CD4-positive, alpha-beta T cell treated with Interleukin-17A for 1 hour (primary cell): Measurements from ENCODE around the gene SELENOV.

Experiments used
- DNase-seq: peaks from one replicate; pipeline ENCODE4 v3.0.0-alpha.2; 2020

SELENOV gene

DNA sequence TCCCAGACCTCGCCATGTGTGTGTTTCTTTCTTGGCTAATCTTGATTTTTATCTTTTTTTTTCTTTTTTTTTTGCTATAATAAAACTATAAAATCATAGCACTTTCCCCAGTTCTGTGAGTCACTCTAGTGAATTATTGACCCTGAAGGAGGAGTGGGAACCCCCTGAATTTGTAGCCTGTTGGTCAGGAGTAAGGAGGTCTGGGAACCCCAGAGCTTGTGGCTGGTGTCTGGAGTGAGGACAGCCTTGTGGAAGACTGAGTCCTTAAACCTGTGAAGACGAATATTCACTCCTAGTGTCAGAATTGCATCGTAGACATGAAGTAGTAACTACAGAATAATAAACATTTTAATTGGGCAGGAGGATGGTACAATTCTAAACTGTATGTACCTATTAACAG, 10.3 kb downstream of the SELENOV start:
- DNase-seq, result no peak

DNA sequence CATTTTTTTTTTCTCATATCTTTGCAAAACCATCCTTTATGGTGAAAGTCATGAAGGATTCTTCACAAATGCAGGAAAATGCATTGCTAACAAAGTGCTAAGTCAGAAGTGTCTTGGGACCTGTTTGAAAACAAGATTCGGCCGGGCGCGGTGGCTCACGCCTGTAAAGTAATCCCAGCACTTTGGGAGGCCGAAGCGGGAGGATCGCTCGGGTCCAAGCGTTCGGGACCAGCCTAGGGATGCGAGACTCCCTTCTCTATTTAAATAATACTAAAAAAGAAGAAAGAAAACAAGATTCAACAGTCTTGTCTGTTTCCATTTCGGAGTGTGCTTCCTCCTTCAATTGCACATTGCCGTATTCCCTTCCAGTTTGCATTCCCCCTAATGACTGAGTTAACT, 16.9 kb downstream of the SELENOV start:
- no peak for DNase-seq

DNA sequence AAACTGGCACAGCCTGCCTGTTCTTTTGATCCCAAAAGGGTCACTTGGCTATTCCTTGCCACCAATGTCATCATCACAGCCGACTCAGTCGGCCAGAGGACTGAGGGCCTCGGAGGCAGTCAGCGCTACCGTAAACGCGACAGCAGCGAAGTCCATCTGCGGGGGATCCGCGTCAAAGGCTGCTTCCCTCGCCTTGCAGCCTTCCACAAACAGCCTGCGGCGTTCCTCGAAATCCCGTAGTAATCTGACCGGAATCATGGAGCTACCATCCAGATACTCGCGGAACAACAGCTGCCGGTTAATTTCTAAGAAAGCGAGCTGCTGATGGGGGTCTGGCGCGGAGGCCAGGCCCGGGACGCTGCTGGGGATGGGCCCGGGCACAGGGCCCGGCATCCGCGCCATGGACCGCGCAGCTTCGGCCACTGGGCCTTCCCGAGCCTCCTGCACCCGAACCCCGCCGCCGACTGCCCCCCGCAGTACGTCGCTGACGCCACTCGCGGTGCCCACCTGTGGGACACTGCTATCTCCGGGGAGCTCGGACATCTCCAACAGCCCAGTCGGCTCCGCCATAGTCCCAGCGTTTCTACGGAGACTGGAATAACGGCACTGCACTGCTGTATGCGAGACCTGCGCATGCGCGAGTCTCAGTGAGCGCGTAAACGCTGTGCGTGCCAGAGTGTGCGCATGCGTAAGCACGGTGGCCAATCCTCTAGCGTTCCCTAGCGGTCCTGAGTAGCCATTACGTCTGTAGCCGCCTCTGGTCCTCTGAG, 17.5 kb downstream of the SELENOV start, which contains the start of gene EID2B:
EID2B (minus strand) TSS at position 620 of the 770 bp plus-strand sequence; CDS start at position 570, 50 bp downstream.
- peak; percentile 95 for DNase-seq

DNA sequence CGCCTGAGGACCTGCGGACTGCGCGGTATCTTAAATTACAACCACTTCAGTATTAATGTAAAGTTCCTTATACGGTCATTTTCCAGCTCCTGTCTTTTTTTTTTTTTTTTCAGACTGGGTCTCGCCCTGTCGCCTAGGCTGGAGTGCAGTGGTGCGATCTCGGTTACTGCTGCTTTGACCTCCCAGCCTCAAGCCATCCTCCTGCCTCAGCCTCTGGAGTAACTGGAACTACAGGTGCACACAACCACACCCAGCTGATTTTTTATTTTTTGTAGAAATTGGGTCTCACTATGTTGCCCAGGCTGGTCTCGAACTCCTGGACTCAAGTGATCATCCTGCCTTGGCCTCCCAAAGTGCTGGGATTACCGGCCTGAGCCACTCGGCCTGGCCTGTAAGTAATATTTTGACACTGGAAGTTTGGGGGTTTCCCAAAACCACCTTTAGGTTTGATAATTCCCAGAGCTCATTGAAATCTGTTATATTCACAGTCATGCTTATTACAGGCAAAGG, 18.1 kb downstream of the SELENOV start:
- DNase-seq, result no peak

DNA sequence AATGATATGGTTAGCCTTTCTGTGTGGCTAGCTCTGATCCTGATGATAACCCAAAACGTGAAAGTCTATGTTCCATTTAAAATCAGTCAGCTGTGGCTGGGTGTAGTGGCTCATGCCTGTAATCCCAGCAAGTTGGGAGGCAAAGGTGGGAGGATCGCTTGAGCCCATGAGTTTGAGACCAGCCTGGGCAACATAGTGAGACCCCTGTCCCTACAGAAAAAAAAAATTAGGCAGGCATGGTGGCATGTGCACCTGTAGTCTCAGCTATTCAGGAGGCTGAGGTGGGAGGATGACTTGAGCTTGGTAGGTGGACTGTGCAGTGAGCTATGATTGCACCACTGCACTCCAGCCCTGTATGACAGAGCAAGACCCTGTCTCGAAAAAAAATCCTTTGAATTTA, 18.9 kb downstream of the SELENOV start:
- no peak for DNase-seq

DNA sequence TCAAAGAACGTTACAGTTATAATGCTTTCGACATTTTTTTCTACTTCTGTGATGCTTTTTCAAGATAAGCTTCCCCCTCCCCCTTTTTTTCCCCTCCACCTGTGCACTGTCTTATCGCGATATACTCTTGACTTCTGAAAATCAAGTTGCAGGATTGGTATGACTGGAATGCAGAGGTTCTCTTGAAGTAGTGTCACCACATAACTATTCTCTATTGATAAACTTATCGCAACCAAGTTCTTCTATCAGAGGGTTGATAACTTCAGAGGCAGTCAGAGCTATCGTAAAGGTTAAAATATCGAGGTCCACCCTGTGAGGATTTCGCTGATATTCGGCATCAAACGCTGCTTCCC, 24.2 kb downstream of the SELENOV start:
- DNase-seq, result no peak

DNA sequence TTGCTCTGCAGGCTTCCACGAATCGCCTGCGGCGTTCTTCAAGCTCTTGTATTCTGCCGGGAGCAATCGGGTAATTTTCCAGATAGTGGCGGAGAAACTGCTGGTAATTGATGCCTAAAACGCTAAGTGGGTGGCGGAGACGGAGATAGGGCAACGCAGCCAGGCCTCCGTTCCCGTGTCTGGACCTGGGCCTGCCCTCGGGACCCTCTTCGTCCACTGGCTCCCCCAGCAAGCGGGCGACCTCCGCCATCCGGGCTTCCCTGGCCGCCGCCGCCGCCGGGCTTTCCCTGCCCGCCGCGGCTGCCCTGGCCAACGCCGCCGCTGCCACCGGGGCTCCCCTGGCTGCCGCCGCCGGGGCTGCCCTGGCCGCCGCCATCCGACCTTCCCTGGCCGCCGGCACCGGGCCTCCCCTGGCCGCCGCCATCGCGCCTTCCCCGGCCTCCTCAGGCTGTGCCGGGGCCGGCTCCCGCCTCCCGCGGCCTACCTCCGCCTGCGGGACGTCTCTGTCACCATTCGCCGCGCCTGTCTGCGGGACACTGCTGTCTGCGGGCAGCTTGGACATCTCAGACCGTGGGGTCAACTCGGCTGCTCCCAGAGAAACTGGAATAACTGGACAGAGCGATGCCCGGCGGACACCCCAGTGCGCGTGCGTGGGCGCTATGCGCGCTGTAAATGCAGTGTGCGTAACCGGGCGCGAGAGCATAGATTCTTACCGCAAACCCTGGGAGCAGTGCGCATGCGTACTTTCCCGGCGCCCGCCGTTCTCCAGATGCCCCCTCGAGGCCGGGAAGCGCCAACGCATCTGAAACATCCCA, 24.8 kb downstream of the SELENOV start, which contains the start of gene EID2:
EID2 (minus strand) TSS at position 644 of the 815 bp plus-strand sequence; CDS start at position 562, 82 bp downstream.
- peak; percentile 94 for DNase-seq

DNA sequence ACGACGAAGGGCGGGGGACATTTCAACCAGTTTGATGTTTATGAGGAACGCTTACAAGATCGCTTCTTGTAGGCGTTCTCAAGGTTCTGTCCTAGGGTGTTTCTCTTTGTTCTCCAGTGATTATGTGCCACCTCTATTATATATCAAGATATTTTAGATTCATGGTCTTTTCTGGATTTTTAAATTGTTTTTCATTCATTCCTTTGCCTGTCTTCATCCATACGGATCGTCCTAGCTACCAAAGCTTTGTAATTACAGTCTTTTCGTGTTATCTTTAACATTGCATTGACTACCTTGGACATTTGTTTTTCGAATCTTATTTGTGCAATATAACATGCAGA, 25.4 kb downstream of the SELENOV start:
- DNase-seq, result no peak

DNA sequence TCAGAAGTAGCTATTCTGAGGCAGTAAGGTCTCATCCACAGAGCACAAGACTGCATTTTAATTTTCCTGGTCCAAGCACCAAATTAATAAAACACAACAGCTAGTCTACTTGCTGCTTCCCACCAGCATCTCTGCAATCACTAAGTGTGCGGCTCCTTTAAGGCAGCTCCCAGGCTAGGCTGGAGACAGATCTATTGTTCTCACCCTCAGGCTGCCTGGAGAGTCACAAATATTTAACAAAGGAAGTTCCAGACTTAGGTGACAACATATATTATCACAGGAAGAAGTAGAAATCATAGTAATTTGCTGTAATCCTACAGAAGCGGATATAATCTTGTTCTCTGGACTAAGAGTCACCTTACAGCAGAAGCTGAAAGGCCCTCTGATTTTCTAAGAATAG, 27.3 kb downstream of the SELENOV start:
- DNase-seq, result no peak

DNA sequence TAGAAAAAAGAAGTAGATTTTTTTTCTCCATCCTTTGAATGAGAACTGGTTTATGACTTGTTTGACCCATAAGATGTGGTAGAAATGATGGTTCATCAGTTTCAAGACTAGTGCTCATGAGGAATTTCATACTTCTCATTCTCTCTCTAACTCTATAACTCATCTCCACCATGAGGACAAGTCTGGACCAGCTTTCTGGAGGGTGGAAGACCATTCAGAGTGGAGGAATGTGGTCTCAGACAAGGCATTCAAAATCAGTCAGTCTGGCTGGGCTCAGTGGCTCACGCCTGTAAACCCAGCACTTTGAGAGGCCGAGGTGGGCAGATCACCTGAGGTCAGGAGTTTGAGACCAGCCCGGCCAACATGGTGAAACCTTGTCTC, 28.5 kb downstream of the SELENOV start:
- DNase-seq, result no peak

DNA sequence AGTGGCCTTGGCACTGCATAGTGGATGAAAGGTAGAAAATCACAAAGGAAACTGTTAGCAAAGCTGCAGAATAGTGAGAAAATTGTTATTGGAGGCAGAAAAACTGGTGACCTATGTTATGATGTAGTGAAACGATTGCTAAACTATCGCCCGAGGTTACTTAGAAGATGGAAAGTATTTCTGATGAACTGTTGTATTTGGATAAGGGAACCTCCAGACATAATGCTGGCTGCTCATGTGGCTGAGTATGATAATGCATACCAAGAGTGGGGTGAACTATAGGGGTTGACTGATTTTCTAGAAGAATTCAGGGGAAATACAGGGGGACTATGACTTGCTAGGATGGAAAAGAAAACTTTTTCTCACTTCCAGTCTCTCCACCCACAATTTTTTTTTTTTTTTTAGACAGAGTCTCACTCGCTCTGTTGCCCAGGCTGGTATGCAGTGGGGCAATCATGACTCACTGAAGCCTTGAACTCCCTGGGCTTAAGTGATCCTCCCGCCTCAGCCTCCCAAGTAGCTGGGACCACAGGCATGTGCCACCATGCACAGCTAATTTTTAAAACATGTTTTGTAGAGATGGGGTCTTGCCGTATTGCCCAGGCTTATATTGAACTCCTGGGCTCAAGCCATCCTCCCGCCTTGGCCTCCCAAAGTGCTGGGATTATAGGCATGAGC, 29.4 kb downstream of the SELENOV start:
- no peak for DNase-seq

DNA sequence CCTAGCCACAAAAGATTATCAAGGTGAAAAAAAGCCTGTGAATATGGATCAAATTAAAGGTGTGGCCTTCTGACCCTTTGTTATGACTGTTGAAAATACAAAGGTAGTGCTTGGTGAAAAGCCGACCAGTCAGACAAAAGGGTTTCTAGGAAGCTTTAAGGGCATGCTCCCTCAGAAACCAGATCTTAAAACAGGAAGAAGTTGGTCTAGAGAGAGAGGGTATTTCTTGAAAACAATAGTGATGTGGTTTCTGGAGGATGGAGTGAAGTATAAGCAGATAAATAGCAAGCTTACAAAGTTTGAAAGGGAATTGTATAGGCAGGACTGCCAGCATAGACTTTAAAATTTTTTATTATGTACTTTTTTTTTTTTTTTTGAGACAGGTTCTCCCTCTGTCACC, 30.0 kb downstream of the SELENOV start:
- DNase-seq, result peak; percentile 43

DNA sequence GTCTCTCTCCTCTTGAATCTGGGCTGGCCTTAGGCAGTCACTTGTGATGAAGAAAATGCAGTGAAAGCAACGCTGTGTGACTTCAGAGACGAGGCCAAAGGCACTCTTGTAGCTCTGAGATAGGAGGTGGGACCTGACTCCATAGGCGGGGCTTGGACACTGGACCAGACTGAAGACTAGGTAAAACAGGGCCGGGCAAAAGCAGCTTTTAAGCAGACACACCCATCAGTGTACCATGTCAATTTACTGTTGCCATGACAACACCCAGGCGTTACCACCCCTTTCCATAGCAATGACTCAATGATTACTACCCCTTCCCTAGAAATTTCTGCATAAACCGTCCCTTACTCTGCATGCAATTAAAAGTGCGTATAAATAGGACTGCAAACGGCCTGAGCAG, 31.7 kb downstream of the SELENOV start:
- no peak for DNase-seq

DNA sequence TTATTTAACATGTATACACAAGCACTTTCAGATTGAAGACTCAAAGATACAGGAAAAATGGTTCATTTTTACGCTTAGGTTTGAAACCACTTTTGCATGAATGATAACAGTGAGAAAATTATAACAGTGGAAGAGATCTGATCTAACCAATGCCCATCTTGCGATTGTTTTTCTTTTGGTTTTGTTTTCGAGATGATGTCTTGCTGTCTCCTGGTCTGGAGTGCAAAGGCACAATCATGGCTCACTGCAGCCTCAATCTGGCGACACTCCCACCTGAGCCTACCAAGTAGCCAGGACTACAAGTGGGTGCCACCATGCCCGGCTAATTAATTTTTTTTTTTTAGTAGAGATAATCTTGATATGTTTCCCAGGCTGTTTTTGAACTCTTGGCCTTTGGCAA, 35.3 kb downstream of the SELENOV start:
- DNase-seq, result no peak

DNA sequence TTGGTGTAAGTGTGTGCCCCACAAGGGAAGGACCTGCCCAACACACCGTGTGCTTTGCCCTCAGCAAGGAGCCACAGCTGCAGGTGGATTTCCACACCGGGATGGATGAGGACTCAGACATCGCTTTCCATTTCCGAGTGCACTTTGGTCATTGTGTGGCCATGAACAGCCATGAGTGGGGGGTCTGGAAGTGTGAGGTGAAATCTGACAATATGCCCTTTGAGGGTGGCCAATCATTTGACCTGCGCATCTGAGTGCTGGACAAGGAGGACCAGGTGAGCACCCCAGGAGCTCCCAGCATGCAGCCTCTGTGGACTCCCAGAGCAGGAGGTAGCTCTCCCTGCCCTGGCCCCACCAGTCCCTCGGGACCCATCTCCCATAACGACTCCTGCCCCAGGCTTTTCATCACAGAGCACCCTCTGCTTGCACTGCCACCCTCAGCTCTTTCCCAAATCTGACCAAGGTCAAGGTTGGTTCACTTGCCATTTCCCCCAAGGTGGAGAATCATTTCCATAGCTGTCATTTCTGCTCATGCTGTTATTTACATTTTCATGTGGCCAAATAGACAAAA, 38.2 kb downstream of the SELENOV start:
- DNase-seq, result no peak

DNA sequence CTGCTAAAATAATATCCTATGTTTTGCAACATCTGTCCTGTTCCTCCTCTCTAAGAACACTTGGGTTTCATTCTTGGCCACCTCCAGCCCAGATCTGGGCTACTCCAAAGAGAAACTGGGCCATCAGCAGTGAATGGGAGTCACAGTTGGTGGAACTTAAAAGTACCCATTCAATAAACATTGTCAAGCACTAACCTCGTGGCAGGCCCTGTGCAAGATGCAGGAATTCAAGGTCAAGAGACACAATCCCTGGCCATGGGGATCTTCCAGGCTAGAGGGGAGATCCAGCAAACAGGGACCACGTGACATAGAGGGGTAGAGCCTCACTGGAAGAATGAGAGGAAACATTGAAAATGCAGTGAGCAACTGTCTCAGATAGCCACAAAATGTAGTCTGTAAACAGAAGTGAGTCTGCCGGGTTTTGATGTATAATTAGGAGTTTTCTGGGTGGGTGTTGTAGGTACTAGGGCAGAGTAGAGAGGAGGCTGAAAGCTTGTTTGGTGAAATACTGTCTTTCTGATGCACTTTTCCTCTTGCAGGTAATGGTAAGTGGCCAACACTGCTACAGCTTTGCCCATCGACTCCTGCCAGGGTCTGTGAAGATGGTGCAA, 39.9 kb downstream of the SELENOV start:
- DNase-seq, result no peak

DNA sequence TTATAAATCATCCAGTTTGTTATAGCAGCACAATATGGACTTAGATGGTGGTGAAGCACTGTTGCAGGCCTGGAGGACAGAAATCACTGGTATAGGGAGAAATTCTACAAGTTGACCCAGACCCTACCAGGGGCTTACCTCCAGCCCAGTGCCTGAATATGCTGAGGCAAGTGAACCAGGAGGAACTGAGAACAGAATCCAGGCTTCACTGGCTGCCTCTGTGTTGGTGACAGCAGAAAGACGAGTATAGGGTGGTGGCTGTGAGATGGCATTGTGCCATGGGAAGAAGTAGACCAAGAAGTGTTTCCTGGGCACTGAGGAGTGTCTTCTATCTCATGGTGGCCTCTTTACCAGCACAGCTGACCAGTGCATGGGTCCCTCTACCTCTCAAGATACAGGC, 40.9 kb downstream of the SELENOV start:
- DNase-seq, result no peak

DNA sequence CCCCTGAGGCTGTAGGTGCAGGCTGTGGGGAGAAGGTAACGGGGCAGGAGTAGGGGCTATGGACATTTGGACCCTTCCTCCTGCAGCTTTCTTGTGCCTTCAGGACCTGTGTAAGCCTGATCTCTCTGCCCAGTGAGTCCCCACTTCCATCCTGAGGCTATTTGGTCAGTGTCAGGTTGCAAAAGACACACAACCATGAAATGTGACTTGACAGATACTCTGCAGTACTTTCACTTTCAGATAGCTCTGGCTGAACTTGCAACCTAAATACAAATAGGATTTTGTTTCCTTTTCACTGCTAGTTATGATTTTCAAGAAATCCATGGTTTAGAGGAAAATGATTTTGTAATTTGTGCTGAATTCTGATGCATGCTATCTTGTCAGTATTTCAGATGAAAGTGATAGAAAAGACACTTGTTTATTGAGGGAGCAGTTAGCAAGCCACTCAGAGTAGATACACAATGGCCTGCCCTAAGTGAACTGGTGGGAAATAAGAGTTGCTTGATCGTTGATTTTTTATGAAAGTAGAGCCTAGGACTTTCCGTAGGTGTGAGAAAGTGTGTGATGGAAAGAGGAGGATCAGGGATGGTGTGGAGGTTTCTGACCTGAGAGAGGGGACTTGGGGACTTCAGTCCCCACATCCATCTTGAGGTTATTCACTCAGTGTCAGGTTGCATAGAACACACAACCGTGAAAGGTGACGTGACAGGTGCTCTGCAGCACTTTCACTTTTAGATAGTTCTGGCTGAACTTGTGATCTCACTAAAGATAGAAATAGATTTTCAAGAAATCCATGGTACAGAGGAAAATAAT, 43.1 kb downstream of the SELENOV start:
- DNase-seq, result peak; percentile 45

DNA sequence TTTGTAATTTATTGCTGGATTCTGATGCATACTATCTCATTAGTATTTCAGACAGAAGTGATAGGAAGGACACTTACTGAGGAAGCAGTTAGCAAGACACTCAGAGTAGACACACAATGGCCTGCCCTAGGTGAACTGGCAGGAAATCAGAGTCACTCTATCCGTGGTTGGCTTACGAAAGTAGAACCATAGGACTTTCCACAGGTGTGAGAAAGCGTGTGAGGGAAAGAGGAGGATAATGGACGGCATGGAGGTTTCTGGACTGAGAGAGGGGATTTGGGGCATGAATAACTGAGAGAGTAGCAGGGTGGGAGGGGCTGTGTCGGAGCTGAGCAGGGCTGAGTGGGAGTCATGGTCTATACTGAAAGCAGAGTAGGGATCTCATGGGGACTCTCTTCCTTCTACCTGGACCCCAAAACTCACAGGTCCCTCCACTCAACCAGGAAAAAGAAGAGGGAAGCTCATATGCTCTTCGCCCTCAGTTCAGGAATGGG, 43.7 kb downstream of the SELENOV start:
- peak; percentile 45 for DNase-seq

DNA sequence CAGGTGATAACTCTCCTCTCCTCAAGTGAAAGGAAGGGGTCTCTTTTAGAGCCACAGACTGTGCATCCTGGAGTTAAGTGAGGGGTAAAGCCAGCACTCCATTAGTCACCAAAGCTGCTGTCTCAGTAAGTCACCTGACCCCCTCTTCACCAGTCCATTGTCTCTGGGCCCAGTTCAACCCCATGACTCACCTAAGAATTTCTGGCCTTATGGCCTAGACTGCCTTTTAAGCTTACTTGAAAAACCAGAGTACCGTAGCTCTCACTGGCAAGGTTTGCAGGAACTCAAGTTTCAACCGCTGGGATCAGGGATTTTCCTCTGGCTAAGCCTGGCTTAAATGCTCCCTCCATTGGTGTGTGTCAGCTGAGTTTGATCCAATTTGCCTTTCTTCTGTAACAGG, 48.5 kb downstream of the SELENOV start:
- DNase-seq, result no peak

DNA sequence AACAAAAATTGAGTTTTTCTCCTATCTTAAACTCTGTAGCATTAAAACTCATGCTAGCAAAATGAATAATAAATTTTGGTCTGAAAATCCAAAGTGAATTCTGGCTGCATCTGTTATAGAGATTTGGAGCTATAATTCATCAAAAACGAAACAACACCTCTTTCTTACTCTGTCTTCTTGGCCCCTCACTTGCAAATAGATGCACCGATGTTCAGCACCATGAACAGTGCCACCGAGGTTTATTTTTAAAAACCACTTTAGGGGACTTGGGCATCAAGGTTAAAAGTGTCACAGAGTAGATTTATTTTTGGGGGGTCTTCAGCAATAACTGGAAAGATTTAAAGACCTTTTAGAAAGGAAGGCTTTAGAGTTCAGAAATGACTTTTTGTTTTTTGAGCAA, 51.1 kb downstream of the SELENOV start:
- DNase-seq, result no peak

DNA sequence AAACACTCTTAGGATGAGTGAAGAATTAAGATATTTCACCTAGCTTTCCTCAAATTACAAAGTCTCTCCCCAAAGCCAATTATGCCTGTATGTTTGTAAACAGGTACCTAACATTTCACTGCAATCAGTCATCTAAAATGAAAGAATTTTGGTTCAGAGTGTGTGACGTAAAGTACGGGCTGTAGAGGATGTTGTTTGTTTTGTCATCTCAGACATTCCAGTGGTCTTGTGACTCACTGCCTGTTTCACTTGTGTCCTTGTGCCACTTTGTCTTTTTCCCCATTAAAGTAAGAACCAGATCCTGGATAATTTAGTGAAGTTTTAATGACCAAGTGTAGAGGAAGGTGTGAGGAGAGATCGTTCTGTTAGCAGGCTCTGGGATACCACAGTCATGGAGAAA, 53.7 kb downstream of the SELENOV start:
- no peak for DNase-seq
